NCI-H1436 (cell line): ENCODE results near the gene LRMDA.
"Not testable (repeated sequence)": the region's sequence is repeated elsewhere in the genome, so short reads cannot be mapped to it uniquely, and the experiment has no call there.

Experiments used
- DNase-seq: peaks from one replicate; lab custom pipeline; 2025; lab: John Stamatoyannopoulos, UW

The LRMDA gene

DNA sequence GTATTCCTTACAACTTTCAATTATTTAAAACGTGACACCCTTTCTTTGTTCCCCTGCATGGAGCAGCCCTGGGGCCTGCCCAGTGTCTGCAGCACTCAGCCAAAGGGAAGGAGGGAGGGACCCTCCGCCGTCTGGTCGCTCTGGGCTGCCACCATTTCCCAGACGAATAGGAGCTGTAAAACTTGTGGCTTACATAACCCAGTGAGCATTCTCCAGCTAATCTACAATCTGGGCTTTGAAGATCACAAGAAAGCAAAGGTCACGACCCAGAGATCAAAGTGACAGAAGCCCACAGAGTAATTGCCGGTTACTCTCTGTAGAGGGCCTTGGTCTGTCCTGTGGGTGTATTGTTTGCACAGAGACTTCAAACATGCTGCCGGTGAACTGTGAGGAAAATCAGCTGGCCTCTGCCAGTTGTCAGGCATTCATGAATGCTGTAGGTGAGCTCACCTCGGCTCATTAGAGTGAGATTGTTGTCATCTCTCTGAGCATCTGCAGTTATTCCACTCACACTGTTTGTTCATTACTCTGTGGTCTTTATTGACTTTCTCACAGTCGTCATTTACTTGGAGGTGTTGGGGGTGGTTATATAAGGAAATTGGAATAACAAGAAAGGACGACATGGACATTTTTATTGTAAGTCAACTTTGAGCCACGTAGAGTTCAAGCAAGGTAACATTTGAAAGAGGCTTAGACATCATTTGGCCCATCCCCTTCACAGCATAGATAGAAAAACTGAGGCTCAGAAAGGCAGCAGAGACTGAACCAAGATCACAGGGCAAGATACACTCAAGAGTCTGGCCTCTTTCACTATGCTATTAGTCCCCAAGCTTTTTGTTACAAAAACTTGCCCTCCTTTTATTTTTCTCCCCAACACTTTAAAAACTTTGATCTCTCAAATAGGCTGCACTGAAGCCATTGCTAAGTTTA is 619.8 kb downstream of the LRMDA start:
- DNase-seq, result no peak

DNA sequence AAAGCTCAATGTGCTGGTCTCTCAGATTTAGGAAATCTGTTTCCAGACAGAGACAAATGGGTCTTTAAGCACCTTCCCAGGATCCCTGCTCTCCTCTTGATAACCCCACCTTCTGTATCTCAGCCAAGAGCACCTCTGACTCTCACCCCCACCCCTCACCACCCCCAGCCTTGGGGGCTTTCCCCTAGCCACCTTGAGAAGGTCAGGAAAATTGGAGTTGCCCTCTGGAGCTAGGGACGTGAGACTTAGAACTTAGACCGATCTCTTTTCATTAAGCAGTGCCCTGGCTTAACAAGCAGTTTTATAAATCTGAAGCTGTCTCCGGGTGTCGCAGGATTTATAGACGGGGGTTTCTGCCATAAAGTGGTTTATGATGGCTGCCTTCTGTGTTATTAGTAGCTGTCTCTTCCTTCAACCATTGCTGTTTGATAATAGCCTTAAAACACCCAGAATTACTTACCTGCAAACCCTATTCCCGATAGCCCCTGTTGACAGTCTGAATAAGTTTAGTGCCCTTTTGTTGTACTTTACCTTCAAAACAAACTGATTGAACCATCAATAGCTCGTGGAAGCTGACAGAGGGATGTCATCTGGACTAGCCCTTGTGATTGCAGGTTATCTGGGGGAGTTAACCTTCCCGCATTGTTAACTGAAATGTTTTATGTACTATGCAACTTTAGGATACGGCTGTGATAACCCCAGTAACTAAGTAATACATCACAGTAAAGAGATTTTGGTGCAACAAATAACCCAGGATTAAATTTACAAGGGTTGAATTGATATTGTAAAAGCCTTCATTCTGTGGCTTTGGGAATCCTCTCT is 621.5 kb downstream of the LRMDA start:
- DNase-seq, result no peak

DNA sequence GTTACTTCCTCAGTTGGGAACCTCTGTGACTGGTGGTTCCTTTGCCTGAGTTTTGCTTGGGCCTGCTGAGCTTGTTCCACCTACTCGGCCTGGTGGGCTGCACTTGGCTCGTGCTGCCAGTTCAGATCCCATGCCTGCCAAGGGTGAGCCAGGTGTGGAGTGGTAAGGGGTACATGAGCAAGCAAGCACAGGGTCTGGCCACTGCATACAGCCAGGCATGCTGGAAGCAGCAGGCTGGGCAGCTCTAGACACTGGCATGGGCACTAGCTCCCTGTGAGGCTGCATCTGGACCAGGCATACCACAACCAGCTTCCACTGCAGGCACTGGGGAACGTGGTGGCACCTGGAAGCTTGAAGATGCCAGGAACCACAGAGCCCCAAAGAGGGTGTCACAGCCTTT is 624.0 kb downstream of the LRMDA start:
- no peak for DNase-seq

DNA sequence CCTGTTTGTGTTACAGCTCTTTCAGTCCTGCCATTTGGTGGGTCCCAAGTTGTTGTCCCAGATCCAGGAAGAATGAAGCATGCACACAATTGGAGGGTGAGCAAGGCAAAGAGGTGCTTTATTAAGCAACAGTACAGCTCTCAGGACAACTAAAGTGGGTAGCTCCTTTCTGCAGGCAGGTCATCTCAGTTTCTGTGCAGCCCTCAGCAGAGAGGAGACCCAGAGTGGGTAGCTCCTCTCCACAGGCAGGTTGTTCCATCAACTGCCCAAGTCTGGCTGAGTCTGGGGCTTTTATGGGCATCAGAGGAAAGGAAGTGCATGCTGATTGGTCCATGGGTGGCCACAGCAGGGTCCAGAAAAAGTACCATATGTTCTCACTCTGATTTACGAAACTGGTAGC is 624.5 kb downstream of the LRMDA start:
- no peak for DNase-seq

DNA sequence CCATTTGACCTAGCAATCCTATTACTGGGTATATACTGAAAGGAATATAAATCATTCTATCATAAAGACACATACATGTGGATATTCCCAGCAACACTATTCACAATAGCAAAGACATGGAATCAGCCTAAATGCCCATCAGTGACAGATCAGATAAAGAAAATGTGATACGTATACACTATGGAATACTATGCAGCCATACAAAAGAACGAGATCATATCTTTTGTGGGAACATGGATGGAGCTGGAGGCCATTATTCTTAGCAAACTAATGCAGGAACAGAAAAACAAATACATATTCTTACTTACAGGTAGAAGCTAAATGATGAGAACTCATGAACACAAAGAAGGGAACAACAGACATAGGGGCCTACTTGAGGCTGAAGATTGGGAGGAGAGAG is 629.6 kb downstream of the LRMDA start:
- DNase-seq, result not testable (repeated sequence)

DNA sequence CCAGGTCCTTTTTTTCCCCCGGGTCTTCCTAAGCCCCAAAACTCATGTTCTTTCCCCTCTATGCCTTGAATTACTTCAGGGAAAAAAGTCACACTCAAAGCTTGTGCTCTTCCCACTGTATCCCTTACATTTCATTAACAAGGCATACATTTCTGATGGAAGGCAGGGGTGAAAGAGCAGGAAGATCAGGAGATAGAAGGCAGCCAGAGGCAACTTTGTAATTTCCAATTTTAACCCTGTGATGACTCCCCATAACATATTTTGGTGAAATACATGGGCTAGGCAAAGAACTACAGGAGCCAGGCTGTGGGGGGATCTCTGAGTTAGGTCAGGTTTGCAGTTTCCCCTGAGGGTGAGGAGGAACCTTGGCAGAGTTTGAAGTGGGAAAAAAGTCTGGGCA is 635.0 kb downstream of the LRMDA start:
- DNase-seq, result no peak

DNA sequence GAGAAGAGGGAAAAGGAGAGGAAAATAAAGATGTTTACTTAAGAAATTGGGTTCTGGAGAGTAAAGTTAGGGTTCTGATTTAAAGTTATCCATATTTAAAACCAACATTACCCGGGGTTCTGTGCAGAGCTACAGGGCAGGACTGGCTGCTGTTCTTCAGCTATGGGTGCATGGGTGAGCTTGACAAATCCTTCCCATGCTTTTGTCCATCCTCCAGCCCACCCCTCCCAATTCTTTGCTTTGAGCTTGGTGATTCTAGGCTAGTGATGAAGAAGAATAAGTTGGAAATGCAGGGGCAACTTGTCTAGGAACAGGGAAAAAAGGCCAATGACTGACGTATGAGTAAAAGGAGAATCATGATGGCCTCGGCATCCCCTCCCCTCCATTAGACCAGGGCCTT is 636.0 kb downstream of the LRMDA start:
- DNase-seq, result no peak

DNA sequence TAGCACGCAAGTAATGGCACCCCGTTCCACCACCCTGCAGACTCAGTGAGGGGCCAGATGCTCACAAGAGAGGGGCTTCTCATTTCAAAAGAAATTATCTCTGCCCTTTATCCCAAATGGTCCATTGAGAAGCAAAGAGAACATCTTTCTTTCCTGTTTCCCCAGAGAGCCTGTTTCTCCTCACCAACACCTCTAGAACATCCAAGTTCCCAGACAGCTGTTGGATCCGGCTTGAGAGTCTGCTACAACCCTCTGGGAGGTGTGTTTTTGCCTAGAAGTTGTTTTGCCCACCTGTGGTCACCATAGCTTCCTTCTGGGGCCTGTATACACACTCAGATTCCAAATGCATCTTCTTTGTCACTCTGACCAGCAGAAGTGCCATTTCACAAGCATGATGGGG is 637.4 kb downstream of the LRMDA start:
- DNase-seq, result no peak

DNA sequence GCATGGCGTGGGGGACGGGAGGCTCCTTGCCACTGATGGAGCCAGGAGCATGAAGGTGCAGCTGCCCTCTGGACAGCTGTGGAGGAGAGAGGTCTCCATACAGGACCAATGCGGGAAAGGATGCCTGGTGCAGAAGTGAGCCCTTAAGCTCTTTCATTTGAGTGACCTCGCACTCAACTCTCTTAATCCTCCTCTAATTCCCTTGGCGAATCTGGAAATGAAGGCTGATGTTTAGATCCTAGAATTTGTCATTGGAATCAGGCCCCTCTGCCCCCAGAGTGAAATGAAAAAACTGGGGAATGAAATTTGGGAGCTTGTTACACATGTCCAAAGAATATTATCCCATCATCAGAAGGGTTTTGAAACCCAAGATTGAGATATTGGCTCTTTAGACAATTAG is 639.5 kb downstream of the LRMDA start:
- DNase-seq, result no peak

DNA sequence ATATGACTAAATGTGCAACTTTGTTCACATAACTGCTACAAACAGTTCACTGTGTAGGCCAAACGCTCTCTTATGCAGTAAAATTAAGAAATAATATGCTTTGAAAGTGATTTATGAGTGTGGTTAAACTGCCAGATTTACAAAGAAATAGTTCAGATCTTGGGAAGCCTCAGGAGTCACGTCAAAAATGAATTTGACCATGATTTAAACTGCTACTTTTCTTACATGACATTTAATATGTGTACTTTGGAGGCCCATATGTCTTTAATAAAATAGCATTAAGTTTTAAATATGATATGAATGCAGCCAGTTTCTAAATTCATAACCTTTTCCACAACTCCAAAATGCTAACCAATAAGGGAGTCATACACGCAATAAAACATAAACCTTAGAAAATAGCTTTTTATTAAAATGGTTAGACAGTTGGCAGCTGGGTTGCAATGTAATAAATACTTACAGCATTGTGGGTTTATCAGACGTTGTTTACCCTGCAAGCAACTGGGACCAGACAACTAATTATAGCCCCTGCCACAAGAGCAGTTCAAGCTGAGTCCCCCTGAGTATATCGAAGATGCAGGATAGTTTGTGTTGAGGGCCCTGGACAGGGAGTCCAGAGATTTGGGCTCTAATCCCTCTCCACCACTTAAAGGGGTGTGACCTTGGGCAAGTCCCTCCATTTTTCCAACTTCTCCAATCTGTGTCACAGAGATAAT is 640.4 kb downstream of the LRMDA start:
- no peak for DNase-seq

DNA sequence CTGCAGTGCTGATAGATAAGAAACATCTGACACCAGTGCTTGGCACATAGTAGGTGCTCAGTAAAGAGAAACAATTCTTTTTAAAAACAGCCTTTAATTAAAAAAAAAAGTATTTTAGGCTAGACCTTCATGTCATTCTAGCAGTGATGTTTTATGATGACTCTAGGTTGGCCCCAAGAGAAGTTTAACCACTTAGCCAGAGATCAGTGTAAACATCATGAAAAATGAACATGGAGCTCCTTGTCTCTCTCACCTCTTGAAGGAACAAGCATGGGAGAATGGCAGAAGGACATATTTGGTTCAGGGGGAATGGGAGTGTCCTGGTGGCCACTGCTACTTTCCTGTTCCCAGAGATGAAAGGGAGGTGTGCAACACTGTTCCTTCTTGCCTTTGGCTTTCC is 641.0 kb downstream of the LRMDA start:
- DNase-seq, result no peak

DNA sequence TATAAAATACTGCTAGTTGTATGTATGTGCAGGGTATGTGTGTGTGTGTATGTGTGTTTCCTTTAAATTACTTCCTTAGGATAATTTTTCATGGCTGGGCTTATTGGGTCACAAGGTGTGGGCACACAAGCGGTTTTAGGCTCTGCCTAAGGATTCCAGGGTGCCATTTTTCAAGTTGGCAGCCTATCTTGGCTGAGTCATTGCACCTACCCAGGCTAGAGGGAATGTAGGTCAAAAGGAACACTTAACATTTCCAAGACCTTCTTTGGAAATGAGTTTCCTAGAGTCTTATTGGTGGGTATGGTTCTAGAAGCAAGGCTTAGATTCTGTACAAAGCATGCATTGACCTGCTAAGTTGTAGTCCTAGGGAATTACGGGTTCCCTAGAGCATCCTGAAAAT is 642.1 kb downstream of the LRMDA start:
- no peak for DNase-seq

DNA sequence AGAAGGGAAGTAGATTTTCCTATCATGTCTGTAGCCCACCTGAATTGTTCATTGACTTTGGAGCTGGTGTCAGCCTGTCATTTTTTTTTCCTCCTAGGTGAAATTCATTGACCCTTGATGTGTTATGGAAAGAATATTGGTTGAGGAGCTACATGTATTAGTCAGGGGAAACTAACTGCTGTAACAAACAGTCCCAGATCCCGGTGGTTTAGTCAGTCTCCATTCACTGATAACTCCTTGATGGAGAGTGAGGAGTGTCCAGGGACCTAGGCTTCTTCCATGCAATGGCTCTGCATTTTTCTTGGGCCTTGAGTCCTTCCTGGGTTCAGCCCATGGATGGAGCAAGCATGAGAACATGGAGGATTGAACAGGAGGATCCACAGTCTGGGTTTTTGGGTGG is 643.2 kb downstream of the LRMDA start:
- DNase-seq, result no peak

DNA sequence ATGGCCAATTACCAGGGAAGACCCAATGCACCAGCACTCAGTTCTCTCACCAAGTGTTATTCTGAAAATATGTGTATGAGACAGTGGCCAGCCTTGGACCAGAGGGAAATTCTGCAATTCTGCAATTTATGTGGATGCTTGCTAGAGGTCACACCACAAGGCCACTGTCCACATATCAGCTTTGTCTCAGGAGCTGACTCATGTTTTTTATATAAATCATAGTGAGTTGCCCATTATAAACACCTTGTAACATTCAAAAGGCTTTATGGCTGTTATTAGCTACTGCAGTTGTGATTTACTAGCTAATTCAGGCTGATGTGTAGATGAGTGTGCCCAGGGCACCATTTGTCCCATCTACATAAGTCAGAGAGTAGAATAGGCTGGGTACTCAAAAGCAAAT is 649.0 kb downstream of the LRMDA start:
- DNase-seq, result no peak

DNA sequence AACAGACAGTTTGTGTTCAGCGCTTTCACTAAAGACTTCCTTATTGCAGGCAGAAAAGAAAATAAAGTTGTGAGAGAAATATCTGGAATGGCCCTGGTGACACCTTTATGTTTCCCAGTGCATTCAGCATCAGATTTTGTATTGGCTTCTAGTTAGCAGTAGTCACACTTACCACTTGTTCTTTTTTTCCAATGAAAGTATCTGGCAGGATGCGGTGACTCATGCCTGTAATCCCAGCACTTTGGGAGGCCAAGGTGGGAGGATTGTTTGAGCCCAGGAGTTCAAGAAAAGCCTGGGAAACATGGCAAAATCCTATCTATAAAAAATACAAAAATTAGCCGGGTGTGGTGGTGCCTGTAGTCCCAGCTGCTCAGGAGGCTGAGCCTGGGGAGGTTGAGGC is 649.6 kb downstream of the LRMDA start:
- no peak for DNase-seq

DNA sequence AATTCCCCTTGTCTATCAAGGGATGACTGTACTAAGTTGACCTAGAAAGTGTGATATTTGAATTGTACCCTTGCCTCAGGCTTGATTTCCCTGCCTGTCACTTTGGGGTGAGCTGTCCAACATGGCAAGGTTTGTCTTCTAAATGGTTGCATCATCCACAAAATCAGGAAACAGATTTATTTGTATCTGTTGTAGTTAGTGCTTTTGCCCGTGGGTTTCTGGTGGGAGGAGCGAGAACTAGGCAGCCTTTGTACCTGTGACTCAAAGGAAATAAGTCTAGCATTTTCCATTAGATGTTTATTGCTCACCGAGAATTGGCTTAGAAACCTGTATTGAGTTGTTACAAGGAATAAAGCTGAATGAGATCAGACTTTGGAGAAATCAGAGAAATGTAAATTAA is 650.8 kb downstream of the LRMDA start:
- DNase-seq, result no peak

DNA sequence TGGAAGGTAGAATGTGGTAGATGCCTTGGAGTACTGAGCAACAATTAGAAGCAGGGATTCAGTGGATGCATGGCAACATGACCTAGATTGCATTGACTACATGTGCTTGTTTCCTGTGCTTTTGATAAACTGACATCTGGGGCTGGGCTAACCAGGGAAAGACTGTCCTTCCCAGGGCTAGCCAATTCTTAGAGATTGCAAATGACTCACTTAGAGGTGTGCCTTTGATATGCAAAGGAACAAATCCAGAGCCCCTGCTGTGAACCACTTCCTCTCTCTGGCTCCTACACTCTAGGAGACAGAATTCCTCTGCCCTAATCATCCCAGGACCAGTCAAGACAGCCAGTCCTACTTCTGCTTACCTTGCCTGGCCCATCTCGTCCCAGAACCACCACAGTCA is 651.5 kb downstream of the LRMDA start:
- DNase-seq, result no peak

DNA sequence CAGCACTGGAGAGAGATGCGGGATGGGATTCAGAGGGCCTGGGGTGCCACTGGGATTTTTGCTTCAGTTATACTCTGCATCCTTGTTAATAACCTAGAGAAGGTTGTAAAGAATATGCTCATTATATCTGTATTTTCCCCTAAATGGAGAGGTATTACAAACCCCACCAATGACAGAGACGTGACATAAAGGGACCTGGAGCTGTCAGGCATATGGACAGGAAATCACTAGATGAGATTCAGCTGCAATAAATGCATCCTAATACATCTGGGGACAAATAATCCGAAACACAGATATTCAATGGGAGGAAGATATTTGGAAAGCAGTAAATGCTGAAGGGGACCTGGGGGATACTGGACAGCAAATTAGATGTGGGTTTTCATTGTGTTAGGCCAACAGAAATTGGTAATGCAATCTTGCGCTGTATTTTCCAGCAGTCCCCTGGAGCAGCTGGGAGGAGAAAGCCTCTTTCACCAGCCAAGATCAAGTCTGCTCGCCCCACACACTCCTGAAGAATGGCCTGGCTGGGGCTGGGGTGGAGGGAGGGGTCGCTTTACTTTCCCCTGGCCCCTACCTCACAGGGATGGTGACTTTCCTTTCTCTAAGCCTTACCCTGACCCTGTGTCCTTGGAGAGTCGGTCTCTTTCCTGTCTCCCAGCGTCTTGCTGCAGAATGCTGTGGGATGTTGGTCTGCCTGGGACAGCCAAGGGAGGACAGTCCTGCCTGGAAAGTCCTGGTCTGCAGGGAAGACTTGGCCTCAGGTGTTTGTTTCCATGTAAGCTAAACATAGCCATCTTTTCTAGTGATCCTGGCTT is 653.8 kb downstream of the LRMDA start:
- DNase-seq, result no peak

DNA sequence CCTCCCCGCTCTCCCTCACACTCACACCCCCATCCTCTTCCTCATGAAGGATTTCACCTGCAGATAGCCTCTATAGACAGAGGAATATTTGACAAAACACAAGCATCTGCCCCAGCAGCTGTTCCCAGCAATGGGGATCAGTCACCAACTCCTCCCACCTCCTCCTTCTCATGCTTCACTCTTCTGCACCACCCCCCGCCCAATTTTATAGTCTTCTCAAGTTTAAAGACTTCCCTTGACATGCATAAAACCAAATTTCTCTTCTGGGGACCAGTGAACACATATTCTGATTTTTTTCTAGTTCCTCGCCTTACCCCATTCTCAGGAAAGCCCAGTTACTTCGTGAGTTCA is 654.4 kb downstream of the LRMDA start:
- no peak for DNase-seq

DNA sequence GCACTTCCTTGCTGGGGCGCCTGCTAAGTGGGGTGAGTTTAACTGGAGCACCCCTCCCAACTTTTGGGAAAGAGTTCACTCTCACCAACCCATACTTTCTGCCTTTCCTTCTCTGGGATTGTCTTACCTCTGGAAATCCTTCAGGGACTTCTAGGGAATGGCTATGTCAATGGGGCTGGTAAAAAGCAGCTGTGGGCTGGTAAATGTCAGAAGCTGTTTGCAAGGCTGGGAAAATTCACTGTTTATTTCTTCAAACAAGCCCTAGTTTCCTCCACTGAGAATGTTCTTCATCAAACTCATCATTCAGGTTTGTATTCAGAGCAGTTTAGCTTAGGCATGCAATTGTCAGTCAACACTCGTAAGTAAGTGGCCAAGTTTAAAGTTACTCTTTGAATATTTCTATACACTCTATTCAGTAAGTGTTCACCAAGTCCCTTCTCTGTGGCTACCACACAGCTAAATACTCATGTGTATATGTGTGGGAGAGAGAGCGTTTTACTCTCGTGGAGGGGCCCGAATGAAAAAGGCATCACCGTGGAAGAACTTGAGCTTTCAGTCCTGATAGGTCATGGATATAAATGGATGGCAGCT is 654.8 kb downstream of the LRMDA start:
- no peak for DNase-seq
